Measurements from ENCODE around the gene TBC1D9B.

TBC1D9B gene

GRCh38 chr5:179930788-179931473 lies 23.2 kb upstream of the TBC1D9B start:
- POLR2A ChIA-PET: no interaction called here
- CTCF ChIA-PET: no interaction called here
- H3K4me3 ChIP-seq (ENCODE audit: low read depth, low read length): no peak overlapping the region
- DNase-seq (ENCODE audit: low read depth, low spot score): no peak
- TF ChIP-seq CTCF (IDR thresholded peaks at IDR 0.05; ENCODE audit: insufficient read depth, low read length, missing control alignments): no peak

- no peak for DNase-seq (ENCODE audit: low read depth, low spot score)
- ChIA-PET POLR2A (no interaction called here), CTCF (no interaction called here)
- TF ChIP-seq CTCF (IDR thresholded peaks at IDR 0.05; ENCODE audit: insufficient read depth, low read length, missing control alignments): no peak
- no peak overlapping the region for H3K4me3 ChIP-seq (ENCODE audit: low read depth, low read length)
These were observed 20.1 kb upstream of the TBC1D9B start for GRCh38 chr5:179927824-179928223.

- ChIA-PET POLR2A (no interaction called here), CTCF (no interaction called here)
- no peak overlapping the region for H3K4me3 ChIP-seq (ENCODE audit: low read depth, low read length)
- no peak for DNase-seq (ENCODE audit: low read depth, low spot score)
- TF ChIP-seq CTCF (IDR thresholded peaks at IDR 0.05; ENCODE audit: insufficient read depth, low read length, missing control alignments): no peak
These were observed 19.0 kb upstream of the TBC1D9B start for GRCh38 chr5:179926657-179927056.

- DNase-seq (ENCODE audit: low read depth, low spot score): no peak
- no peak overlapping the region for H3K4me3 ChIP-seq (ENCODE audit: low read depth, low read length)
- TF ChIP-seq CTCF (IDR thresholded peaks at IDR 0.05; ENCODE audit: insufficient read depth, low read length, missing control alignments): no peak
- ChIA-PET POLR2A (no interaction called here), CTCF (interaction anchor here (1.3 kb wide), 1 partner anchor 15 kb away, joined by 6 read pairs; no protein-coding TSS in a partner anchor)
These were observed 15.7 kb upstream of the TBC1D9B start for GRCh38 chr5:179923436-179923835.

GRCh38 chr5:179920175-179920574 lies 12.5 kb upstream of the TBC1D9B start:
- TF ChIP-seq CTCF (IDR thresholded peaks at IDR 0.05; ENCODE audit: insufficient read depth, low read length, missing control alignments): no peak
- ChIA-PET CTCF (no interaction called here), POLR2A (interaction anchor here (0.6 kb wide), 1 partner anchor 14 kb away, joined by 3 read pairs; no protein-coding TSS in a partner anchor)
- DNase-seq (ENCODE audit: low read depth, low spot score): no peak
- H3K4me3 ChIP-seq (ENCODE audit: low read depth, low read length): no peak overlapping the region

- TF ChIP-seq CTCF (IDR thresholded peaks at IDR 0.05; ENCODE audit: insufficient read depth, low read length, missing control alignments): no peak
- no peak for DNase-seq (ENCODE audit: low read depth, low spot score)
- ChIA-PET POLR2A (no interaction called here), CTCF (no interaction called here)
- no peak overlapping the region for H3K4me3 ChIP-seq (ENCODE audit: low read depth, low read length)
These were observed 11.9 kb upstream of the TBC1D9B start for GRCh38 chr5:179919487-179920060.

Data from AG04449 (cell line).